Stomach (tissue), 4 donors: ENCODE data around the gene ZMYND15.

Experiments
- CTCF ChIP-seq, 7 experiments: fragments of 450-650 bp in 4 of 7; fragments of 200-600 bp in 3 of 7; sonication (generic) in 3 of 7; IDR thresholded peaks; one replicate each; pipeline ENCODE4 v1.5.1; 2016 to 2019; ENCODE audit warnings: antibody characterized with exemption in 7 of 7, control low read depth in 2 of 7, mild to moderate bottlenecking in 1 of 7
- POLR2A ChIP-seq, 4 donors: fragments of 450-650 bp; IDR thresholded peaks; one replicate each; pipeline ENCODE4 v1.6.1; 2016; ENCODE audit warnings: antibody characterized with exemption in 4 of 4, control low read depth in 2 of 4, mild to moderate bottlenecking in 1 of 4, moderate library complexity in 1 of 4

DNA sequence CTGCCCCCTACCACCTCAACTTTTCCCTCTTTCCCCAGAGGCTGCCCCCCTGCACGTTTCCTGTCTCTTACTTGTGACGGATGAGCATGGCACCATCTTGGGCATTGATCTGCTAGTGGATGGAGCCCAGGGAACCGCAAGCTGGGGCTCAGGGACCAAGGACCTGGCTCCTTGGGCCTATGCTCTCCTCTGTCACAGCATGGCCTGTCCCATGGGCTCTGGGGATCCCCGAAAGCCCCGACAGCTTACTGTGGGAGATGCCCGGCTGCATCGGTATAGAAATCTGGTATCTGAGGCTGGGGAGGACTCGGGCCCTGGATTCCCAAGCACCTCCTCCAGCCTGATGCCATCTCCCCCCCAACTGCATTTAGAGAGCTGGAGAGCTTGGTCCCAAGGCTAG is 1.9 kb downstream of the ZMYND15 start:
- TF ChIP-seq CTCF (IDR thresholded peaks at IDR 0.05) (no peak), POLR2A (IDR thresholded peaks at IDR 0.05) (no peak)
